Lower lobe of right lung (tissue), 2 donors: ENCODE measurements around the gene PROC. TPM values are rescaled to one million over a fixed set of nuclear protein-coding genes. Genes with fewer than 3 reads are reported as not detected.

ENCODE experiments used
- ATAC-seq, 2 donors: fragments of 200-7000 bp; cut with Tn5 transposase; one replicate each; pipeline ENCODE4 v1.9.1; 2020 to 2022; ENCODE audit warnings: mild to moderate bottlenecking in 2 of 2, moderate library complexity in 2 of 2
- DNase-seq: peaks from one replicate; pipeline ENCODE4 v3.0.0-alpha.2; 2020
- H3K27ac ChIP-seq: fragments of 200-600 bp; one replicate; pipeline ENCODE4 v1.8.0; 2022
- H3K27me3 ChIP-seq: fragments of 200-600 bp; one replicate; pipeline ENCODE4 v1.8.0; 2022; ENCODE audit warnings: low read depth
- H3K36me3 ChIP-seq: fragments of 200-600 bp; one replicate; pipeline ENCODE4 v1.8.0; 2022; ENCODE audit warnings: mild to moderate bottlenecking
- H3K4me1 ChIP-seq: fragments of 200-600 bp; one replicate; pipeline ENCODE4 v1.8.0; 2022
- H3K4me3 ChIP-seq: fragments of 200-600 bp; one replicate; pipeline ENCODE4 v1.8.0; 2022; ENCODE audit warnings: mild to moderate bottlenecking
- H3K9me3 ChIP-seq: fragments of 200-600 bp; one replicate; pipeline ENCODE4 v1.8.0; 2022
- CTCF ChIP-seq: fragments of 200-600 bp; IDR thresholded peaks from one replicate; pipeline ENCODE4 v1.8.0; 2022; ENCODE audit warnings: antibody characterized with exemption, mild to moderate bottlenecking
- intact Hi-C: fragments of 100-400 bp; cut with DNase I; formaldehyde crosslinking; loops from one replicate; pipeline ENCODE4 v1.11.0; 2022
- total RNA-seq: library from RNA; stranded (reverse); fragmentation: NEBNext Ultra II Directional; extraction: Animal tissue kit (Norgen Biotek cat#: 25700); gene quantifications from one replicate; pipeline ENCODE4 v1.2.1, GENCODE V29; 2021
- donor health status: DM: no; HTN: yes; CAD: no; lungs with severe emphysema.

Gene PROC
- total RNA-seq, 1 donor from 2014 or later, result not detected

- no peaks in the 10 kb centered on the region for H3K4me1 ChIP-seq
- intact Hi-C loops, result no loop called here
- TF ChIP-seq CTCF, result no peak
- no peaks in the 10 kb centered on the region for H3K27me3 ChIP-seq
- no peak for ATAC-seq
- no peak for DNase-seq
- H3K9me3 ChIP-seq, result no peaks in the 10 kb centered on the region
- H3K27ac ChIP-seq, result no peak overlapping the region
- H3K36me3 ChIP-seq, result no peaks in the 10 kb centered on the region
- H3K4me3 ChIP-seq, result no peak overlapping the region
Measured at GRCh38 chr2:127431408-127432023, 13.3 kb downstream of the PROC start.

- intact Hi-C loops, result no loop called here
- no peak for DNase-seq
- Histone ChIP-seq H3K9me3 (no peaks in the 10 kb centered on the region), H3K4me1 (no peaks in the 10 kb centered on the region), H3K4me3 (no peak overlapping the region), H3K27me3 (no peaks in the 10 kb centered on the region), H3K27ac (no peak overlapping the region), H3K36me3 (no peaks in the 10 kb centered on the region)
- TF ChIP-seq CTCF, result no peak
- ATAC-seq, result no peak
Measured at GRCh38 chr2:127434515-127434914, 16.3 kb downstream of the PROC start.

GRCh38 chr2:127437056-127437455, 18.8 kb downstream of the PROC start:
- no peak for TF ChIP-seq CTCF
- ATAC-seq (no peak), DNase-seq (no peak)
- peaks cover 13% of the 10 kb centered on the region for H3K9me3 ChIP-seq
- H3K36me3 ChIP-seq, result no peaks in the 10 kb centered on the region
- intact Hi-C loops, result no loop called here
- no peak overlapping the region for H3K4me3 ChIP-seq
- H3K4me1 ChIP-seq, result no peaks in the 10 kb centered on the region
- H3K27ac ChIP-seq, result no peak overlapping the region
- no peaks in the 10 kb centered on the region for H3K27me3 ChIP-seq

- intact Hi-C loops, result no loop called here
- H3K27ac ChIP-seq, result no peak overlapping the region
- H3K4me3 ChIP-seq, result no peak overlapping the region
- H3K4me1 ChIP-seq, result no peaks in the 10 kb centered on the region
- no peaks in the 10 kb centered on the region for H3K27me3 ChIP-seq
- ATAC-seq (peak; percentile 41 to 45), DNase-seq (no peak)
- no peak for TF ChIP-seq CTCF
- no peaks in the 10 kb centered on the region for H3K36me3 ChIP-seq
- peaks cover 13% of the 10 kb centered on the region for H3K9me3 ChIP-seq
Measured at GRCh38 chr2:127437781-127438726, 19.8 kb downstream of the PROC start.

GRCh38 chr2:127439343-127439742, 21.1 kb downstream of the PROC start:
- ATAC-seq, result no peak
- Histone ChIP-seq H3K9me3 (peaks cover 13% of the 10 kb centered on the region), H3K36me3 (no peaks in the 10 kb centered on the region), H3K4me1 (no peaks in the 10 kb centered on the region), H3K27ac (no peak overlapping the region), H3K4me3 (no peak overlapping the region), H3K27me3 (no peaks in the 10 kb centered on the region)
- intact Hi-C loops, result no loop called here
- no peak for TF ChIP-seq CTCF
- no peak for DNase-seq
